ENCODE measurements around the gene CSMD2.
A peak's percentile ranks its signal among the peaks of the same experiment; 100 is the strongest.

The CSMD2 gene

DNA sequence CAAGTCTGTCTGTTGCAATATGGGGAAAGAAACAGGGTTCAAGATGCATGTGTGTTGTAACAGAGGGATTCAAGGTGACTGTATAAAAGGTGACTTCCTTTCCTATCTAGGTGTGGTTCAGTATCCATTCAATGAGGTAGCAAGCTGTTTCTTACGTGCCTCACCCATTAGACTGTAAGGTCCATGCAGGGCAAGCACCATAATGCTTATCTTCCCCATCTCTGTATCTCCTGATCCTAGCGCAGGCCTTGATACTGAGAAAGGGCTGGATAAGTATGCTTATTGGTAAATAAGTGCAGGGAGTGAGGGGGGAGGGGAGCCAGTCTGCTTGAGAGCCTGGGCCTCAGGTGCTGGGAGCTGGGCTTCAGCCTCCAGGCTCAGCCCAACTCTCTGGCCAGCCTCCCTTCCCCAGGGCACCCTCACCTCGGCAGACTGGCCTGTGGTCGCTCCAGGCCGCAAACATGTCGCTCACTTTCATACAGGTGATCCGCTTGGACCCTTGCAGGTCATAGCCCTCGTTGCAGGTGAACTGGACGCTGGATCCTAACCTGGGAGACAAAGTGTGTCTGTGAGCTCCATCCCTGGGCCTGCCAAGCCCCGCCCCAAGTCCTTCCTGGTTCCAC lies 345.6 kb downstream of the CSMD2 start:
- ChIA-PET CTCF (interaction anchor here (1.4 kb wide), 1 partner anchor 31 kb away, joined by 3 read pairs; no protein-coding TSS in a partner anchor), POLR2A (no interaction called here)
- H3K4me3 ChIP-seq (ENCODE audit: low read depth, low read length), result no peak overlapping the region
- DNase-seq (ENCODE audit: low read depth, low spot score), result no peak
- TF ChIP-seq, protein P1, sequence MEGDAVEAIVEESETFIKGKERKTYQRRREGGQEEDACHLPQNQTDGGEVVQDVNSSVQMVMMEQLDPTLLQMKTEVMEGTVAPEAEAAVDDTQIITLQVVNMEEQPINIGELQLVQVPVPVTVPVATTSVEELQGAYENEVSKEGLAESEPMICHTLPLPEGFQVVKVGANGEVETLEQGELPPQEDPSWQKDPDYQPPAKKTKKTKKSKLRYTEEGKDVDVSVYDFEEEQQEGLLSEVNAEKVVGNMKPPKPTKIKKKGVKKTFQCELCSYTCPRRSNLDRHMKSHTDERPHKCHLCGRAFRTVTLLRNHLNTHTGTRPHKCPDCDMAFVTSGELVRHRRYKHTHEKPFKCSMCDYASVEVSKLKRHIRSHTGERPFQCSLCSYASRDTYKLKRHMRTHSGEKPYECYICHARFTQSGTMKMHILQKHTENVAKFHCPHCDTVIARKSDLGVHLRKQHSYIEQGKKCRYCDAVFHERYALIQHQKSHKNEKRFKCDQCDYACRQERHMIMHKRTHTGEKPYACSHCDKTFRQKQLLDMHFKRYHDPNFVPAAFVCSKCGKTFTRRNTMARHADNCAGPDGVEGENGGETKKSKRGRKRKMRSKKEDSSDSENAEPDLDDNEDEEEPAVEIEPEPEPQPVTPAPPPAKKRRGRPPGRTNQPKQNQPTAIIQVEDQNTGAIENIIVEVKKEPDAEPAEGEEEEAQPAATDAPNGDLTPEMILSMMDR (IDR thresholded peaks at IDR 0.05; ENCODE audit: insufficient read depth, low read length, missing control alignments), result no peak

DNA sequence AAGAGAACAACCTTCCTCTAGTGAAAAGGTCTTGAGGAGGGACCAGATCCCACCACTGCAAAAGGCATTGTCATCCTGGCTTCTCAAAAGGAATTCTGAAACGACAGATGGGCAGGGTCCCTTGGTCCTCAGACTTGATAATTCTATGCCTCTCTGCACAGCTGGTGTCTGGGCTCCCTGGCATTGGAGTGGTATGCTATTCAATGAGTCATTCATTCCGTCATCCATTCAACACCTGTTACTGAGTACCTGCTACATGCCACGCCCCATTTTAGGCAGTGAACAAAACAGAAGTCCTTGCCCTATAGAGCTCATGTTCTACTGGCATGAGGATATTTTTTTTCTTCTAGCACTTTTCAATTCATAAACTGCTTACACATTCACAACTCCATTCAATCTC lies 347.0 kb downstream of the CSMD2 start:
- DNase-seq (ENCODE audit: low read depth, low spot score), result no peak
- POLR2A ChIA-PET, result no interaction called here
- CTCF ChIA-PET, result no interaction called here
- TF ChIP-seq, protein P1 (IDR thresholded peaks at IDR 0.05; ENCODE audit: insufficient read depth, low read length, missing control alignments), result no peak
- H3K4me3 ChIP-seq (ENCODE audit: low read depth, low read length), result no peak overlapping the region

- peak; percentile 44 for DNase-seq (ENCODE audit: low read depth, low spot score)
- TF ChIP-seq, protein P1 (IDR thresholded peaks at IDR 0.05; ENCODE audit: insufficient read depth, low read length, missing control alignments), result no peak
- CTCF ChIA-PET, result interaction anchor here (2.0 kb wide), 1 partner anchor 348 kb away, joined by 6 read pairs; no protein-coding TSS in a partner anchor
- H3K4me3 ChIP-seq (ENCODE audit: low read depth, low read length), result no peak overlapping the region
- POLR2A ChIA-PET, result no interaction called here
These were observed 350.0 kb downstream of the CSMD2 start for GRCh38 chr1:33815061-33815460.

DNA sequence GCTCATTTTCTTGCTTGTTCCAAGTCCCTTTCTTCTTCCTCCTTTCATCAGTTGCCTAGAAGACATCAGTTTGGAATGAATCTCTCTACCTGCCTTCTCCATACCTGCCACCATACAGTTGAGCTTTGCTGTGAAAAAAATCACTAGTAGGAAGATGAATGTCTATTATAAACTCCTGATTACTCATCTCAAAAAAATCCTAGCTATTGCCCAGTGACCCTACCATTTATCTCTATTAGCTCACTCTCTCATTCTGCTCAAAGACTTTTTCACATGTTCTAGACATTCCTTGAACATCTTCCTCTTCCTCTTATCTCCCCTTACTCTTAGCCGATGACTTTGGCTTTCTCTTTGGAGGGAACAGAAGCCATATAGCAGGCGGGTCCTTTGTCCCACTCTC lies 350.9 kb downstream of the CSMD2 start:
- CTCF ChIA-PET, result interaction anchor here (1.8 kb wide), 1 partner anchor 52 kb away, joined by 6 read pairs; no protein-coding TSS in a partner anchor
- no peak overlapping the region for H3K4me3 ChIP-seq (ENCODE audit: low read depth, low read length)
- POLR2A ChIA-PET, result no interaction called here
- no peak for DNase-seq (ENCODE audit: low read depth, low spot score)
- TF ChIP-seq, protein P1 (IDR thresholded peaks at IDR 0.05; ENCODE audit: insufficient read depth, low read length, missing control alignments), result no peak

- ChIA-PET POLR2A (no interaction called here), CTCF (no interaction called here)
- TF ChIP-seq, protein P1 (IDR thresholded peaks at IDR 0.05; ENCODE audit: insufficient read depth, low read length, missing control alignments), result no peak
- DNase-seq (ENCODE audit: low read depth, low spot score), result no peak
- no peak overlapping the region for H3K4me3 ChIP-seq (ENCODE audit: low read depth, low read length)
These were observed 354.5 kb downstream of the CSMD2 start for GRCh38 chr1:33810571-33810970.

DNA sequence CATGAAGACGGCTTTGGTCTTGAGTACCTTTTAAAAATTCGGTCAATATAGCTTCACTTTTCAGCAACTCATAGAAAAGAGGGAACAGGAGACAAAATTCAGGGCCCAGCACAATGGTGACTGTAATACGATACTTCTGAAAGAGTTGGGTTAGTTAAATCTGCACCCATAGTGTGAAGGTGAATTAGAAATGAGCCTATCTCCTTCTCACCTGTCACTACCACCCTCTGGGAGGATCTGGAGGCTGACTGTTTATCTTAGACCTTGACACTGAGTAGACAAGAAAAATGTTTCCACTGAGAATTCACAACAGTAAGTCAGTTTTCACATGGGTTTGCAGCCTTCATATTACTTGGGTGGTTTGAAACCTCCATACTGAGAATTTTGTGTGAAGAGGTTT lies 359.0 kb downstream of the CSMD2 start:
- POLR2A ChIA-PET, result no interaction called here
- CTCF ChIA-PET, result no interaction called here
- no peak overlapping the region for H3K4me3 ChIP-seq (ENCODE audit: low read depth, low read length)
- DNase-seq (ENCODE audit: low read depth, low spot score), result no peak
- TF ChIP-seq, protein P1 (IDR thresholded peaks at IDR 0.05; ENCODE audit: insufficient read depth, low read length, missing control alignments), result no peak

All from AG04449 (cell line).